ENCODE data around the gene GPR3. TPM values are rescaled to one million over a fixed set of nuclear protein-coding genes. Genes with fewer than 3 reads are reported as not detected.
A peak's percentile ranks its signal among the peaks of the same experiment; 100 is the strongest.

Gene GPR3
- total RNA-seq, 1 experiment from 2014 or later = 0.98 TPM

- H3K9me3 ChIP-seq (ENCODE audit: insufficient read depth, low read depth) = no peaks in the 10 kb centered on the region
- no peaks in the 10 kb centered on the region for H3K79me2 ChIP-seq (ENCODE audit: low read depth)
- no peaks in the 10 kb centered on the region for H3K36me3 ChIP-seq (ENCODE audit: low read depth)
- H3K9me2 ChIP-seq (ENCODE audit: insufficient read depth) = no peaks in the 10 kb centered on the region
- H3K27ac ChIP-seq = no peak overlapping the region
- POLR2A ChIA-PET (ENCODE audit: unreplicated experiment) = no interaction called here
- H3F3A ChIP-seq (ENCODE audit: insufficient read depth, low read depth) = no peaks in the 10 kb centered on the region
- TF ChIP-seq, protein P1, sequence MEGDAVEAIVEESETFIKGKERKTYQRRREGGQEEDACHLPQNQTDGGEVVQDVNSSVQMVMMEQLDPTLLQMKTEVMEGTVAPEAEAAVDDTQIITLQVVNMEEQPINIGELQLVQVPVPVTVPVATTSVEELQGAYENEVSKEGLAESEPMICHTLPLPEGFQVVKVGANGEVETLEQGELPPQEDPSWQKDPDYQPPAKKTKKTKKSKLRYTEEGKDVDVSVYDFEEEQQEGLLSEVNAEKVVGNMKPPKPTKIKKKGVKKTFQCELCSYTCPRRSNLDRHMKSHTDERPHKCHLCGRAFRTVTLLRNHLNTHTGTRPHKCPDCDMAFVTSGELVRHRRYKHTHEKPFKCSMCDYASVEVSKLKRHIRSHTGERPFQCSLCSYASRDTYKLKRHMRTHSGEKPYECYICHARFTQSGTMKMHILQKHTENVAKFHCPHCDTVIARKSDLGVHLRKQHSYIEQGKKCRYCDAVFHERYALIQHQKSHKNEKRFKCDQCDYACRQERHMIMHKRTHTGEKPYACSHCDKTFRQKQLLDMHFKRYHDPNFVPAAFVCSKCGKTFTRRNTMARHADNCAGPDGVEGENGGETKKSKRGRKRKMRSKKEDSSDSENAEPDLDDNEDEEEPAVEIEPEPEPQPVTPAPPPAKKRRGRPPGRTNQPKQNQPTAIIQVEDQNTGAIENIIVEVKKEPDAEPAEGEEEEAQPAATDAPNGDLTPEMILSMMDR (conservative IDR thresholded peaks at IDR 0.05) = no peak
- TF ChIP-seq EZH2 (IDR thresholded peaks at IDR 0.05; ENCODE audit: low read depth) = no peak
- H3K4me2 ChIP-seq = no peak overlapping the region
- CTCF ChIA-PET = no interaction called here
- no peak for DNase-seq
- 0 out of 2 replicates have a peak, but pooled peaks cover 4% of the 10 kb centered on the region for H3K4me1 ChIP-seq (replicated peaks; ENCODE audit: insufficient read depth)
- intact Hi-C loops (cut with micrococcal nuclease; ENCODE audit: unreplicated experiment) = no loop called here
- H3K27me3 ChIP-seq (ENCODE audit: insufficient read depth, low read depth) = no peaks in the 10 kb centered on the region
- no peak overlapping the region for H3K4me3 ChIP-seq
- no peak overlapping the region for H2AFZ ChIP-seq
- BruUV-seq (replicated peaks) = no TSS peak
- H4K20me1 ChIP-seq (ENCODE audit: insufficient read depth) = no peaks in the 10 kb centered on the region
Measured at GRCh38 chr1:27350663-27351540, 41.5 kb upstream of the GPR3 start.

- BruUV-seq (replicated peaks) = no TSS peak
- TF ChIP-seq, protein P1 (conservative IDR thresholded peaks at IDR 0.05) = no peak
- no peak for TF ChIP-seq EZH2 (IDR thresholded peaks at IDR 0.05; ENCODE audit: low read depth)
- H2AFZ ChIP-seq = no peak overlapping the region
- H3K4me3 ChIP-seq = no peak overlapping the region
- POLR2A ChIA-PET (ENCODE audit: unreplicated experiment) = no interaction called here
- H3K27me3 ChIP-seq (ENCODE audit: insufficient read depth, low read depth) = no peaks in the 10 kb centered on the region
- intact Hi-C loops (cut with micrococcal nuclease; ENCODE audit: unreplicated experiment) = no loop called here
- no peak for DNase-seq
- H3K27ac ChIP-seq = no peak overlapping the region
- CTCF ChIA-PET = interaction anchor here (0.6 to 0.7 kb wide), 2 partner anchors 40 to 343 kb away, joined by 3 to 11 read pairs; no protein-coding TSS in a partner anchor
- 0 out of 2 replicates have a peak, but pooled peaks cover 4% of the 10 kb centered on the region for H3K4me1 ChIP-seq (replicated peaks; ENCODE audit: insufficient read depth)
- H3K36me3 ChIP-seq (ENCODE audit: low read depth) = no peaks in the 10 kb centered on the region
- H3F3A ChIP-seq (ENCODE audit: insufficient read depth, low read depth) = no peaks in the 10 kb centered on the region
- no peaks in the 10 kb centered on the region for H4K20me1 ChIP-seq (ENCODE audit: insufficient read depth)
- H3K9me2 ChIP-seq (ENCODE audit: insufficient read depth) = no peaks in the 10 kb centered on the region
- H3K4me2 ChIP-seq = no peak overlapping the region
- H3K79me2 ChIP-seq (ENCODE audit: low read depth) = no peaks in the 10 kb centered on the region
- no peaks in the 10 kb centered on the region for H3K9me3 ChIP-seq (ENCODE audit: insufficient read depth, low read depth)
Measured at GRCh38 chr1:27351541-27352107, 40.8 kb upstream of the GPR3 start.

- Histone ChIP-seq H3K9me2 (ENCODE audit: insufficient read depth) (no peaks in the 10 kb centered on the region), H4K20me1 (ENCODE audit: insufficient read depth) (no peaks in the 10 kb centered on the region), H3K9me3 (ENCODE audit: insufficient read depth, low read depth) (no peaks in the 10 kb centered on the region), H3K4me1 (replicated peaks; ENCODE audit: insufficient read depth) (0 out of 2 replicates have a peak, but pooled peaks cover 4% of the 10 kb centered on the region), H3K36me3 (ENCODE audit: low read depth) (no peaks in the 10 kb centered on the region), H2AFZ (no peak overlapping the region), H3K4me3 (no peak overlapping the region), H3K27me3 (ENCODE audit: insufficient read depth, low read depth) (no peaks in the 10 kb centered on the region), H3K4me2 (no peak overlapping the region), H3K79me2 (ENCODE audit: low read depth) (no peaks in the 10 kb centered on the region), H3F3A (ENCODE audit: insufficient read depth, low read depth) (no peaks in the 10 kb centered on the region), H3K27ac (no peak overlapping the region)
- intact Hi-C loops (cut with micrococcal nuclease; ENCODE audit: unreplicated experiment) = no loop called here
- TSS peak; percentile 9 for BruUV-seq (replicated peaks)
- no peak for DNase-seq
- ChIA-PET CTCF (no interaction called here), POLR2A (ENCODE audit: unreplicated experiment) (no interaction called here)
- TF ChIP-seq, protein P1 (conservative IDR thresholded peaks at IDR 0.05) = no peak
- no peak for TF ChIP-seq EZH2 (IDR thresholded peaks at IDR 0.05; ENCODE audit: low read depth)
Measured at GRCh38 chr1:27353166-27353565, 39.3 kb upstream of the GPR3 start.
